ENCODE measurements around the gene GJC3.
"Not testable (repeated sequence)": the region's sequence is repeated elsewhere in the genome, so short reads cannot be mapped to it uniquely, and the experiment has no call there.

Gene GJC3

GRCh38 chr7:99928994-99929729 lies at the start of gene GJC3:
GJC3 (minus strand) TSS chr7:99929620; CDS start chr7:99929620, 0 bp downstream.
- peak; percentile 78 for DNase-seq (ENCODE audit: low spot score)

DNA sequence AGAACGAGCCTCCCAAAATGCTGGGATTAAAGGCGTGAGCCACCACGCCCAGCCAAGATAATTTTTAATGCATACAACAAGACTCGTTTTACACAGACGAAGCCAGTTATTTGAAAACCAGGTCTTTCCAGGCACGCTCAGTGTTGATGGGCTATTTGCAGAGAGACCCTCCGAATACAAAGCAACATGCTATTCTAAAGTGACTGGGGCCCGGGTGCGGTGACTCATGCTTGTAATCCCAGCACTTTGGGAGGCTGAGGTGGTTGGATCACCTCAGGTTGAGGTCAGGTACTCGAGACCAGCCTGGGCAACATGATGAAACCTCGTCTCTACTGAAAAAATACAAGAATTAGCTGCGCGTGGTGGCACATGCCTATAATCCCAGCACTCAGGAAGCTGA lies 47.2 kb upstream of the GJC3 start:
- DNase-seq (ENCODE audit: low spot score): no peak

- DNase-seq (ENCODE audit: low spot score): no peak
Measured at GRCh38 chr7:99975782-99976521, 46.5 kb upstream of the GJC3 start, which contains the start of gene AZGP1. AZGP1 (minus strand) TSS chr7:99976031; CDS start chr7:99976020, 11 bp downstream.

DNA sequence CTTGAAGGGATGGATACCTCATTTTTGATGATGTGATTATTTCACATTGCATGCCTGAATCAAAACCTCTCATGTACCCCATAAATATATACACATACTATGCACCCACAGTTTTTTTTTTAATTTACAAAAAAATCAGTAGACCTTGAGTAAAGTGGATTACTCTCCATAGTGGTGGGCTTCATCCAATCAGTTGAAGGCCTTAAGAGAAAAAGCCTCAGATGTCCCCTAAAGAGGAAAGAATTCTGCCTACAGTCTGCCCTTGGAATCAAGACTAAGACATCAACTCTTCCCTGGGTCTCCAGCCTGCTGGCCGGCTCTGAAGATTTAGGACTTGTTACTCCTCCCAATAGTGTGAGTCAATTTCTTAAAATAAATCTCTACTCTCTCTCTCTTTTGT lies 45.3 kb upstream of the GJC3 start:
- DNase-seq (ENCODE audit: low spot score): no peak

- DNase-seq (ENCODE audit: low spot score): not testable (repeated sequence)
Measured at GRCh38 chr7:99973817-99974216, 44.4 kb upstream of the GJC3 start.

GRCh38 chr7:99971242-99971641 lies 41.8 kb upstream of the GJC3 start:
- no peak for DNase-seq (ENCODE audit: low spot score)

DNA sequence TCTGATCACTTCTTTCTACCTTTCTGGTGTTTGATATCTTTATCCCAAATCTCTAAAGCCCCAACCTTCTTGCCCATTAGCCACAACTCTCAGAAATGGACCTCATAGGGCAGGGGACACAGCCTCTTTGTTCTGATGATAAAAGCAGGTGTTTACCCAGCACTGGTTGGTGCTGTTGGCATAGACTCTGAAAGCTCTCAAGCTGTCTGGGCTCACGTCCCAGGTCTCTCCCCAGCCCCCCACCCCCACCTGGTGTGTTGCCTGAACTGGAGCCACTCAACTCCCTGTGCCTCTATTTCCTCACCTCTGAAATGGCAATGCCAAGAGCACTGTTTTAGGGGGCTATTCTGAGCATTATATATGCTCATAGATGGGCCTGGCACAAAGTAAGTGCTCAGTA lies 40.4 kb upstream of the GJC3 start:
- not testable (repeated sequence) for DNase-seq (ENCODE audit: low spot score)

- no peak for DNase-seq (ENCODE audit: low spot score)
Measured at GRCh38 chr7:99969298-99969697, 39.9 kb upstream of the GJC3 start.

GRCh38 chr7:99958564-99959227 lies 29.3 kb upstream of the GJC3 start:
- no peak for DNase-seq (ENCODE audit: low spot score)

GRCh38 chr7:99955247-99955646 lies 25.8 kb upstream of the GJC3 start:
- no peak for DNase-seq (ENCODE audit: low spot score)

- DNase-seq (ENCODE audit: low spot score): not testable (repeated sequence)
Measured at GRCh38 chr7:99954643-99955042, 25.2 kb upstream of the GJC3 start.

GRCh38 chr7:99953649-99954048 lies 24.2 kb upstream of the GJC3 start:
- DNase-seq (ENCODE audit: low spot score): peak; percentile 45

DNA sequence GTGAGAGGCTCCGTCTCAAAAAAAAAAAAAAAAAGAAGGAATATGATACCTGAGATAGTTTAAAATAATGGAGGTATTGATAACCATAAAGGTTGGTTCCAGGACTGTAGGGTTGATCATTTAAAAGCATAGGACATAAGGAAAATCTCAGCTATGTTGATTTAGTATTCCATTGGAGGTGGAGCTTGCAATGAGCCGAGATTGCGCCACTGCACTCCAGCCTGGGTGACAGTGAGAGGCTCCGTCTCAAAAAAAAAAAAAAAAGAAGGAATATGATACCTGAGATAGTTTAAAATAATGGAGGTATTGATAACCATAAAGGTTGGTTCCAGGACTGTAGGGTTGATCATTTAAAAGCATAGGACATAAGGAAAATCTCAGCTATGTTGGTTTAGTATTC lies 23.2 kb upstream of the GJC3 start:
- DNase-seq (ENCODE audit: low spot score): not testable (repeated sequence)

- not testable (repeated sequence) for DNase-seq (ENCODE audit: low spot score)
Measured at GRCh38 chr7:99950819-99951218, 21.4 kb upstream of the GJC3 start.

DNA sequence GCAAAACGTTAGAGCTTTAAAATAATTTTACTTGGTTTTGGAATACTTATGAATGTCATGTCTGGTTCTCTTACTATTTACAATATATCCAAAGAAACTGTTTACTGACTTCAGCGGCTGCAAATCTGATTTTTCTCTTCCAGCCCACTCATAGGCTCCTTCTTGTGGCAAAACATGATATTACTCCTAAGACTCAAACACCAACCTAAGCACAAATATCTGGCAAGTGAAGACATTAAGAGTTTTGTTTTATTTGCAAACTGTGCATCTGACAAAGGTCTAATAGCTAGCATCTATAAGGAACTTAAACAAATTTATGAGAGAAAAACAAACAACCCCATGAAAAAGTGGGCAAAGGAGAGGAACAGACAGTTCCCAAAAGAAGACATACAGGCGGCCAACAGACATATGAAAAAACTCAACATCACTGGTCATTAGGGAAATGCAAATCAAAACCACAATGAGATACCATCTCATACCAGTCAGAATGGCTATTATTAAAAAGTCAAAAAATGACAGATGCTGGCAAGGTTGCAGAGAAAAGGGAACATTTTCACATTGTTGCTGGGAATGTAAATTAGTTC lies 20.3 kb upstream of the GJC3 start:
- peak; percentile 42 for DNase-seq (ENCODE audit: low spot score)

DNA sequence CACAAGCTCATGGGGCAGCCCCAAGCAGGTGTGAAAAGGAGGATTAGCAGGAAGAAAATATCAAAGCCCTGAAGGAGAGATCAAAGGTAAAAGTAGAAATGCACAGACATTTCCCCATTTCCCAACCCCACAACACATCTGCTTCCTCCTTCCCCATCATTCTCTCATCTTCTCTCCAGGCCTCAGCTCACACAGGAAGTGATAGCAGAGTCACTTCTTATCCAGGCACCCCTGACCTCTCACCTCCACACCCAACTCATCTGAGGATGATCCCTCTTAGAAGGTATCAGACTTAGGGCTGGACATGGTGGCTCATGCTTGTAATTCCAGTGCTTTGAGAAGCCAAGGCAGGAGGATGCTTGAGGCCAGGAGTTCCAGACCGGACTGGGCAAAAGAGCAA lies 18.2 kb upstream of the GJC3 start:
- DNase-seq (ENCODE audit: low spot score): no peak

- DNase-seq (ENCODE audit: low spot score): no peak
Measured at GRCh38 chr7:99944497-99945070, 15.2 kb upstream of the GJC3 start.

DNA sequence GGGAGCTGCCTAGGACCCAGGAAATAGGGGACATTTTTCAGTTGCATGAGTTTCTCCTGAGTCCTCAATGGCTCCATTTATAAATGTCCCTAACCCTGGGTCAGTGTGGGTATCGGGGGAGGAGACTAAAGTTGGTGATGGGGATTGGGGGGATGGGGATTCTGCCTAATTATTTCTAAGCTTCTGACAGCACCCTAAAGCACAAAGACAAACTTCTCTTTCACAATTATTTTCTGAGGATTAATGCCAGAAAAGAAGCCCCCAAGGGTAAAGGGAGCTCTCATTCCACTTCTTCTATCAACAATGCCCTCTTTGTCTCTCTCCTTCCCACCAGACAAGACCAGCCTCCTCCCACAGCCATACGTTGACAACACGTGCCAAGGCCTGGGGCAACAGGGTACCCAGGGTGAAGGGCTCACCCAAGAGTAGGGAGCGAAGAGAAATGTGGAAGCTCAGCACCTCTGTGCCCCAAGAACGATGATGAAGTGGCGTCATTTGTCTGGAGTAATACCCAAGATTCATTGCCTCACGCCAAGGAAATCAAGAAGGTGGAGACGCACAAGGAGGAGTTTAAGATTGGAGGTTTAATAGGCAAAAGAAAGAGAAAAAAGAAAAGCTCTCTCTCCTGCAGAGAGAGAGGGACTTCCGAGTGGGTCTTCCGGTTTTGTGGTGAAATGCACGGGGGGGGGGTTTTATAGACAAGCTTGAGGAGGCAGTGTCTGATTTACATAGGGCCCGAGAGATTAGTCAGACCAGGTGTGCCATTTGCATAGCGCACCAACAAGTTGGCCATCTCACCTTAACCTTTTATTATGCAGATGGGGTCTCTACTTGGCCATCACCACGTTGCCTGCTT lies 14.4 kb upstream of the GJC3 start:
- no peak for DNase-seq (ENCODE audit: low spot score)

GRCh38 chr7:99938296-99938695 lies 8.9 kb upstream of the GJC3 start:
- no peak for DNase-seq (ENCODE audit: low spot score)

DNA sequence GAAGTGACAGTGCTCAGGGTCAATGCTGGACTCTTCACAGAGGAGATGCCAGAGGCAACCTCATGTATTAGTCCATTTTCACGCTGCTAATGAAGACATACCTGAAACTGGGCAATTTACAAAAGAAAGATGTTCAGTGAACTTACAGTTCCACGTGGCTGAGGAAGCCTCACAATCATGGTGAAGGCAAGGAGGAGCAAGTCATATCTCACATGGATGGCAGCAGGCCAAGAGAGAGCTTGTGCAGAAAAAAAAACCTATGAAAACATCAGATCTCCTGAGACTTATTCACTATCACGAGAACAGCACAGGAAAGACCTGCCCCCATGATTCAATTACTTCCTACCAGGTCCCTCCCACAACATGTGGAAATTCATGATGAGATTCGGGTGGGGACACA lies 5.6 kb upstream of the GJC3 start:
- not testable (repeated sequence) for DNase-seq (ENCODE audit: low spot score)

- DNase-seq (ENCODE audit: low spot score): no peak
Measured at GRCh38 chr7:99930376-99930775, 956 bp upstream of the GJC3 start.

All from GM03348 (cell line).